Common myeloid progenitor, CD34-positive (primary cell): ENCODE results near the gene MDFIC.

Experiments
- CTCF ChIA-PET: fragments of 350-600 bp; sonication (Branson Sonifier 250); formaldehyde crosslinking; loops from one replicate; lab custom pipeline; 2021; ENCODE audit warnings: antibody characterized with exemption; lab: Charles Lee
- POLR2A ChIA-PET: fragments of 350-600 bp; sonication (Branson Sonifier 250); formaldehyde crosslinking; loops from one replicate; lab custom pipeline; 2021; ENCODE audit warnings: antibody characterized with exemption; lab: Charles Lee
- DNase-seq, 3 donors: peaks; one replicate each; pipeline versions ENCODE4 v3.0.0 to v3.0.0-alpha.2; 2013
- H3K27ac ChIP-seq, 2 experiments: 1 replicate in 1 of 2; 2 replicates in 1 of 2; pipeline ENCODE4 v1.7.0; 2013; ENCODE audit warnings: inconsistent platforms in 2 of 2, low read length in 2 of 2, mild to moderate bottlenecking in 2 of 2, low read depth in 1 of 2, moderate library complexity in 1 of 2; ENCODE audit not compliant: severe bottlenecking in 2 of 2, insufficient read depth in 1 of 2, poor library complexity in 1 of 2
- H3K27me3 ChIP-seq, 5 experiments: replicated peaks in 2 of 5; 1 replicate in 3 of 5; 2 replicates in 2 of 5; pipeline versions ENCODE4 v1.6.1 to v1.7.0; 2013; ENCODE audit warnings: low read length in 4 of 5, mild to moderate bottlenecking in 2 of 5, moderate library complexity in 2 of 5, inconsistent platforms in 1 of 5; ENCODE audit not compliant: insufficient read depth in 5 of 5, control insufficient read depth in 4 of 5
- H3K36me3 ChIP-seq, 4 experiments: 1 replicate in 2 of 4; 2 replicates in 2 of 4; pipeline versions ENCODE4 v1.6.1 to v1.7.0; 2013; ENCODE audit warnings: low read length in 3 of 4, control low read depth in 1 of 4, mild to moderate bottlenecking in 1 of 4; ENCODE audit not compliant: control insufficient read depth in 4 of 4, insufficient read depth in 4 of 4
- H3K4me1 ChIP-seq, 4 experiments: 1 replicate in 3 of 4; 2 replicates in 1 of 4; pipeline versions ENCODE4 v1.6.1 to v1.7.1; 2013; ENCODE audit warnings: low read length in 3 of 4, mild to moderate bottlenecking in 3 of 4, control low read depth in 1 of 4, inconsistent platforms in 1 of 4, moderate library complexity in 1 of 4; ENCODE audit not compliant: control insufficient read depth in 4 of 4, insufficient read depth in 4 of 4; ENCODE audit errors: control extremely low read depth in 1 of 4
- H3K4me3 ChIP-seq, 7 experiments: 1 replicate in 4 of 7; 2 replicates in 3 of 7; pipeline versions ENCODE4 v1.5.1 to v1.7.0; 2013; ENCODE audit warnings: mild to moderate bottlenecking in 7 of 7, low read length in 6 of 7, moderate library complexity in 6 of 7, inconsistent platforms in 2 of 7, low read depth in 2 of 7, control low read depth in 1 of 7; ENCODE audit not compliant: insufficient read depth in 4 of 7, control insufficient read depth in 1 of 7; ENCODE audit errors: extremely low read depth in 1 of 7
- H3K9me3 ChIP-seq, 5 experiments: 1 replicate in 4 of 5; 2 replicates in 1 of 5; pipeline versions ENCODE4 v1.6.1 to v1.7.1; 2013; ENCODE audit warnings: low read length in 4 of 5, mild to moderate bottlenecking in 2 of 5, inconsistent platforms in 1 of 5, low read depth in 1 of 5, moderate library complexity in 1 of 5; ENCODE audit not compliant: control insufficient read depth in 4 of 5, insufficient read depth in 2 of 5; ENCODE audit errors: control extremely low read depth in 1 of 5
- WGBS: methylation state at CpG from one replicate; pipeline ENCODE4 v1.1.5; 2013; ENCODE audit not compliant: insufficient coverage; 5-methylcytosine and 5-hydroxymethylcytosine counted together

Gene MDFIC

GRCh38 chr7:115066634-115067033 lies 144.7 kb downstream of the MDFIC start:
- no peaks in the 10 kb centered on the region for H3K36me3 ChIP-seq
- no peaks in the 10 kb centered on the region for H3K9me3 ChIP-seq
- POLR2A ChIA-PET = no interaction called here
- peaks cover 0 to 4% (median 0%) of the 10 kb centered on the region in 4 experiments for H3K4me1 ChIP-seq
- no peaks in the 10 kb centered on the region for H3K27me3 ChIP-seq
- WGBS = no CpG with 5 or more reads among the region's 1 CpG
- H3K27ac ChIP-seq = no peak overlapping the region
- CTCF ChIA-PET = interaction anchor here (1.3 kb wide), 1 partner anchor 78 kb away, joined by 3 read pairs; no protein-coding TSS in a partner anchor
- DNase-seq = no peak
- no peak overlapping the region for H3K4me3 ChIP-seq

GRCh38 chr7:115068220-115068619 lies 146.3 kb downstream of the MDFIC start:
- ChIA-PET CTCF (interaction anchor here (0.9 to 1.3 kb wide), 2 partner anchors 21 to 76 kb away, joined by 3 read pairs; no protein-coding TSS in a partner anchor), POLR2A (no interaction called here)
- H3K36me3 ChIP-seq = no peaks in the 10 kb centered on the region
- H3K4me3 ChIP-seq = no peak overlapping the region
- DNase-seq = no peak
- no peaks in the 10 kb centered on the region for H3K9me3 ChIP-seq
- H3K27me3 ChIP-seq = no peaks in the 10 kb centered on the region
- no peak overlapping the region for H3K27ac ChIP-seq
- peaks cover 0 to 4% (median 0%) of the 10 kb centered on the region in 4 experiments for H3K4me1 ChIP-seq
- no CpG with 5 or more reads among the region's 1 CpG for WGBS
